GM19043 (cell line): ENCODE measurements around the gene MFN1.

Experiments used
- ATAC-seq: cut with Tn5 transposase; IDR thresholded peaks from one replicate; pipeline ENCODE4 v1.9.1; 2021; ENCODE audit warnings: low read depth; ENCODE audit not compliant: unreplicated experiment

The MFN1 gene

GRCh38 chr3:179336345-179336929 is 11.1 kb upstream of the MFN1 start:
- ATAC-seq: no peak

DNA sequence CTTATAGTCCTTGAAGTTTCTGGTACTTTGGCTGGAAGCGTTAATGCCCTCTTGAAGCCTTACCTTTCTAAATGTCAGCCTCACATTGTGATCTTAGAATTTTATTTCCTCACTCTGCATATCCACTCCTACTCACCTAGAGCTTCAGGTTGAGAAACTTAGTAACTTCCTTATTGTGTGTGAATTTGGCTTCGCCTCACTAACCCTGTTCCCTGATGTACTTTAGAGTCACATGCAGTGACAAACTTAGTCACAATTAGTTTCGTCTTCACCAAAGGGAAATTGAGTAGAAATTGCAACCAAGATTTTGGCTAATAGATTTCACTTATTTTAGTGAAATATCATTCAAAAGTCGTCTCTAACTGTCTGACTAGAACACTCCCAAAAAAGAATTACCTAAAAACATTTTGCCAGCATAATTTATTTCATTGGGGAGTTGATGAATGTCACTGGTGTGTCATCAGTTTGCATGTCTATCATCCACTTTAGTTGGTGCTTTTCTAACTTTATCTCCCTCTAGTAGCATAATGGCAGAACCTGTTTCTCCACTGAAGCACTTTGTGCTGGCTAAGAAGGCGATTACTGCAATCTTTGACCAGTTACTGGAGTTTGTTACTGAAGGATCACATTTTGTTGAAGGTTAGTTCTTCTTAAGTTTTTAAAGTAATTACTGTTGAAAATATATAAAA is 960 bp downstream of the MFN1 start:
- peak; percentile 60 for ATAC-seq

DNA sequence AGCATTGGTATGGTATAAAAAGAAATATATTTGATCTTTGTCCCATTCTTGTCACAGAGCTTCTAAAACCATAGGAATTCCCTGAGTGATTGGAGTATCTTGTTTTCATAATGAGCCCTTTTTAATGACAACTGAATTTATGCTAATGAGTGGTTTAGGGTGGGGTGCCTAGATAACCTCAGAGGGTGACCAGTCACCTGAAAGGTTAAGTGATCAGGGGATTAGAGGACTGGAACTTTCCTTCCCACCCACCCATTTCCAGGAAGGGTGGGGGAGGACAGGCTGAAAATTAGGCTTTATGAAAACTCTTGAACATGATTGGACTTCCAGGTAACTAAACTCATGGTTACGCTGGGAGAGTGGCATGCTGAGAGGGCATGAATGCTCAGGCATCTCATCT is 8.5 kb downstream of the MFN1 start:
- ATAC-seq: no peak

DNA sequence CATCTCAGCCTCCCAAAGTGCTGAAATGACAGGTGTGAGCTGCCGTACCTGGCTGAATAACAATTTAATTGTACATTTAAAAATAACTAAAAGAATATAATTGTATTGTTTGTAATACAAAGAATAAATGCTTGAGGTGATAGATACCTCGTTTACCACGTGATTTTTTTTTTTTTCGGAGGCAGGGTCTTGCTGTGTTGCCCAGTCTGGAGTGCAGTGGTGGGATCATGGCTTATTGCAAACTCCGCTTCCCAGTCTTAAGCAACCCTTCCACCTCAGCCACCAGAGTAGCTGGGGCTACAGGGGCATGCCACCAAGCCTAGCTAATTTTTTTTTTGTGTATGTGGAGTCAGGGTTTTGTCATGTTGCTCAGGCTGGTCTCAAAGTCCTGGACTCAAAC is 15.8 kb downstream of the MFN1 start:
- no peak for ATAC-seq

DNA sequence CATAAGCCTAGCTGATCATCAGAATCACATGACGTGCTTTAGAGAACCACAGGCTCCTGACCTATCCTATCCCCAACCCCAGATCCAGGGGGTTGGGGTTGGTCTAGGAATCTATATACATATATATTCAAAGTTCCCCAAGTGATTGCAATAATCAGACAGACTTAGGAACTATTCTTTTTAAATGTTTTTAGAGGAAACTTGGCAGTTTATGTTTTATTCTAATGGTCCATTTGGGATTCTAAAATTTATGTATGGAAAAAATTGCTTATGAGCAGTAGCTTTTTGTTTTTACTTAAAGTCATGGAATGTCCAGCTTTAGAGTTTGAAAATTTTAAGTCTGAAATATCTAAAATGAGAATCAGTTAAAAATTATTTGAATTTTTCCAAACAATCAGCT is 22.1 kb downstream of the MFN1 start:
- no peak for ATAC-seq

DNA sequence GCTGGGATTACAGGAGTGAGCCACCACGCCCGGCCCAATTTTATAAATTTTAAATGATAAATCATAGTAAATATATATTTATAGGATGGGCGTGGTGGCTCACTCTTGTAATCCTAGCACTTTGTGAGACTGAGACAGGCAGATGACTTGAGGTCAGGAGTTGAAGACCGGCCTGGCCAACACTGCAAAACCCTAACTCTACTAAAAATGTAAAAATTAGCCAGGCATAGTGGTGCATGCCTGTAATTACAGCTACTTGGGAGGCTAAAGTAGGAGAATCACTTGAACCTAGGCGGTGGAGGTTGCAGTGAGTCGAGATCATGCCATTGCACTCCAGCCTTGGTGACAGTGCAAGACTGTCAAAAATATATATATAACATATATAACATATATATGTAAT is 26.4 kb downstream of the MFN1 start:
- ATAC-seq: no peak

GRCh38 chr3:179375091-179375999 is 27.8 kb downstream of the MFN1 start:
- ATAC-seq: no peak

- no peak for ATAC-seq
Observed at GRCh38 chr3:179376474-179376873, 29.0 kb downstream of the MFN1 start.

DNA sequence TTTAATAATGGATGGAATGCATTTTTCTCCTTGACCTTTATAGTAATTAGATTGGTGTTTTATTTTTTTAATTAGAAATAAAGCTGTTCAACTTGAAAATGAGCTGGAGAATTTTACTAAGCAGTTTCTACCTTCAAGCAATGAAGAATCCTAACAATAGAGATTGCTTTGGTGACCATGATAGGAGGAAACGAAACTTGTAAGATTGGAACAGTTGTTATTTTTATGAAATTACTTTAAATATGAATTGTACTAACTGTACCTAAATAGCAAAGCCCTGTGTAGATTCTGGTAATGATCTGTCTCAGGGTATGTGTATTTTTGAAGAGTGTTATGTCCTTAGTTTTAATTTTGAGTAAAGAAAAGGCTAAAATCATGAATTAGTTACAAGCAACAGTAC is 44.4 kb downstream of the MFN1 start:
- no peak for ATAC-seq

DNA sequence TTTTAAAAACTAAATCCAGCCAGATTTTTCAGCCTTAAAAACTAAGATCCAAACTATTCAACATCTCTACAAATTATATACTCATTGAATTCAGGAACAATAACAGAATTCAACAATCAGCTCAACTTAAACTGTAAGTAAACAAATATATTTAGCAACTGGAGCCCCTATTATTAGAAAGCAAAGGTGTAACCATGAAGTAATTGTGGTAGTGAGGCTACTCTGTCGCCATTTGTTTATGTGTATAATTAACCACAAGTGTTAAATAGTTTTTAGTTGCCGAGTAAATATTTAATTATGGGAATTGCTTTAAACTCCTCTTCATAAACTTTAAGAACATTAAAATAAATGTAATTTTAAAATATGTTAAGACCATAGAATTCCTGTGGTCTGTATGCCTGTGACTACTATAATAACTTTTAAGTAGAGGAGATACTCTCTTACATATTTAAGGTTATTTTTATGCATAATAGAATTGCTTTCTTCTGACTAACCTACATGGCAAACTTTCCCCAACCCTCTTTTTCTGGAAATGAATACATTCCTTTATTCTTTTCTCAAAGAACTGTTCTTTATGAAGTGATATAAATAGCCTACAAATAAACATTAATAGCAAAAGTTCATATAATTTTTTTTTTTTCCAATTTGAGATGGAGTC is 51.2 kb downstream of the MFN1 start:
- no peak for ATAC-seq

- ATAC-seq: no peak
Observed at GRCh38 chr3:179401561-179401960, 54.1 kb downstream of the MFN1 start.

- no peak for ATAC-seq
Observed at GRCh38 chr3:179402963-179403362, 55.5 kb downstream of the MFN1 start.

DNA sequence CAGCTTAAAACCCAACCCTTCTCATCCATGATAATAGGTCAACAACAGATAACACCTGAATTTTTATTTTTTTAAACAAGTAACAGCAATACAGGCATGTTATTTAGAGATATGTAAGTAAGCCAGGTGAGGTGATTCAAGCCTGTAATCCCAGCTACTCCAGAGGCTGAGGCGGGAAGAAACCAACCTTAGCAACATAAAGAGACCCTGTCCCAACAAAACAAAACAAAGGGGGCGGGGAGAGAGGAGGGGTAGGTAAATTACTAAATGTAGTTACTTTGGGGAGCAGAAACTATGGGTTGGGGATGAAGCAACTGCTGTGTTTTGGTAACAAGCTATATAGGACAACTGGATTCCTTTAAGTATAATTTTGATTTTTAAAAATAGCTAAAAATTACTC is 56.8 kb downstream of the MFN1 start:
- no peak for ATAC-seq

DNA sequence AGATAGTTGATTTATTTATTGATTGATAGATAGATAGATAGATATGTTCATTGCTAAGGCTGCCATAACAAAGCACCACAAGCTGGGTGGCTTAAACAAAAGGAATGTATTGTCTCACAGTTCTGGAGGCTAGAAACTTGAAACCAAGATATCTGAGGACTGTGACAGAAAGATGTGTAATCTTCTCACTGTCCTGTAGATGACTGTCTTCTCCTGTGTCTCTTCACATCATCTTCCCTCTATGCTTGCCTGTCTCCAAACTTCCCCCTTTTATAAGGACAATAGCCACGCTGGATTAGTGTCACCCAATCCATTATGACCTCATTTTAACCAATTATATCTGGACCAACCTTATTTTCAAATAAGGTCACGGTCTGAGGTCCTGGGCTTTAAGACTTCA is 62.8 kb downstream of the MFN1 start:
- no peak for ATAC-seq

GRCh38 chr3:179410999-179411398 is 63.5 kb downstream of the MFN1 start:
- no peak for ATAC-seq

GRCh38 chr3:179414804-179415203 is 67.3 kb downstream of the MFN1 start:
- no peak for ATAC-seq

- no peak for ATAC-seq
Observed at GRCh38 chr3:179415377-179415776, 67.9 kb downstream of the MFN1 start.

DNA sequence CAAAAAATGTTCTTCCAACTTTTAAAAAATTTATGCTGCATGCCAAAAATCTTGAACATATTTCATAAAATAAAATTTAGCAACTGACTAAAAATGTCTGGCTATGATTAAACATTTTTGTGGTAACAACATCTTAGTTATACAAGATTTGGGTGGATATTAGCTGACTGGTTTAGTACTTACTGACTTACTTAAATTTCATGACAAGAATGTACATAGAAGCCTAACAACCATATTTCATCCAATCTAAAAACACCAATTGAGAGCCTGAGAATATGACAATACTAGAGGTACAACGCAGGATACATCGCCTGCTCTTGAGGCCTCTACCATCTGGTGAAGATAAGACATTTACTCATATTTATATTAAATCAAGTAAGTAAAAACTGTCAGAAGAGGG is 69.2 kb downstream of the MFN1 start:
- ATAC-seq: no peak

DNA sequence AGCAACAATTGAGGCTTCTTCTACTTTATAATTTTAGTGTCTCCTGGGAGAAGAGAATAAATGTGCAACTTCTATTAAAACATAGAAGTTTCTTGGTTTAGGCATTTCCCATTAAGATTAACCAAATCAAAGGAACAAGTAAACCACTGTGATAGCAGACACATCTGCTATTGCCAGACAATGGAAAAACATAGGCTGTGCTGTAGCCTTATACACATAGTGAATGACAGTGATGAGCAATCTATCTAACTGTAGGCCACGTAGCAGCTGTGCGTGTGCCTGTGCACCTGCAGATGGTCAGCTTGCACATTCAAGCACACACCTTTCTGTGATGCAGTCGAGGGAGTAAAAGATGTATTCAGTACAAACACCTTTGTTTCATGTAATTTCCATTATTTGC is 71.1 kb downstream of the MFN1 start:
- ATAC-seq: no peak

GRCh38 chr3:179421500-179421899 is 74.0 kb downstream of the MFN1 start:
- ATAC-seq: no peak

DNA sequence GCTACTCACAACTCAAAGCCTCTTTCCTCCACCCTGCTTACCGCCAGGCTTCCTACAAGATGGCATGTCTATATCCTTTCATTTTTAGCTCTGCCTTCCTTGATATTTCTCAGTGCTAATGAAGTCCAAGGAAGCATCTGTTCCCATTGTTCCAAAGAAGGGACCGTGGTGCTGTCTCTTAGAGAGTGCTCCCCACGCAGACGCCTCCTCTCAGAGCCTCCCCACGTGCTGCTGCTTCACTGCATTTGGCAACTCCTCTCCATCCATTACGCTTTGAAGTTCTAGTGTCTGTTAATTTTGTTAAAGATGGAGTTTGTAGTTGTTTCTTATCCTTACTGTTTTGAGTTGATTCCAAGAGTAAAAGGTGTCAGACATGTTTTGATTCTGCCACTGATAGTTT is 77.6 kb downstream of the MFN1 start:
- ATAC-seq: no peak
